Panc1 (cell line): ENCODE results near the gene GNG7. TPM values are rescaled to one million over a fixed set of nuclear protein-coding genes. Genes with fewer than 3 reads are reported as not detected.
A peak's percentile ranks its signal among the peaks of the same experiment; 100 is the strongest.

Experiments
- ATAC-seq: fragments of 200-7000 bp; cut with Tn5 transposase; 2 replicates; pipeline ENCODE4 v1.9.1; 2020; ENCODE audit warnings: mild to moderate bottlenecking, moderate library complexity
- BruUV-seq: library from RNA; stranded (reverse); fragments of 400-500 nt; replicated peaks from 2 replicates; lab custom pipeline; 2021; lab: Mats Ljungman, UMichigan
- CTCF ChIA-PET: fragments of 300-600 bp; sonication (Branson Sonifier 250); formaldehyde crosslinking; loops from one replicate; lab custom pipeline; 2022; ENCODE audit warnings: antibody characterized with exemption; lab: Charles Lee
- POLR2A ChIA-PET: fragments of 300-600 bp; sonication (Branson Sonifier 250); formaldehyde crosslinking; loops from one replicate; lab custom pipeline; 2022; ENCODE audit warnings: antibody characterized with exemption; lab: Charles Lee
- DNase-seq: peaks from one replicate; pipeline ENCODE4 v3.0.0-alpha.2; 2010; ENCODE audit warnings: low read depth, low spot score
- H3K27ac ChIP-seq: 2 replicates; pipeline ENCODE4 v1.5.1; 2011; ENCODE audit warnings: mild to moderate bottlenecking, low read length, inconsistent platforms
- H3K27me3 ChIP-seq: fragments of 200-500 bp; sonication (Bioruptor generic); 2 replicates; pipeline ENCODE4 v1.6.0; 2014; ENCODE audit warnings: low read length, inconsistent platforms; ENCODE audit not compliant: control insufficient read depth, insufficient read depth
- H3K36me3 ChIP-seq: fragments of 200-500 bp; sonication (Bioruptor generic); 2 replicates; pipeline ENCODE4 v1.5.1; 2014; ENCODE audit warnings: inconsistent platforms, mild to moderate bottlenecking, low read length, moderate library complexity; ENCODE audit not compliant: control insufficient read depth, insufficient read depth
- H3K4me1 ChIP-seq: 2 replicates; pipeline ENCODE4 v1.5.1; 2011; ENCODE audit warnings: inconsistent platforms, mild to moderate bottlenecking, low read length, moderate library complexity; ENCODE audit not compliant: control insufficient read depth, insufficient read depth
- H3K4me3 ChIP-seq, 2 experiments: 2 replicates each; pipeline ENCODE4 v1.5.1; 2011 to 2012; ENCODE audit warnings: low read depth in 2 of 2, low read length in 2 of 2, mild to moderate bottlenecking in 2 of 2, inconsistent platforms in 1 of 2, moderate library complexity in 1 of 2
- H3K9me3 ChIP-seq: fragments of 200-500 bp; sonication (Bioruptor generic); 2 replicates; pipeline ENCODE4 v1.5.1; 2014; ENCODE audit warnings: low read depth, mild to moderate bottlenecking, inconsistent platforms, low read length, moderate library complexity; ENCODE audit not compliant: control insufficient read depth, insufficient read depth
- POLR2AphosphoS5 ChIP-seq: IDR thresholded peaks from 2 replicates; pipeline ENCODE4 v1.6.1; 2012; ENCODE audit warnings: mild to moderate bottlenecking, low read depth, low read length, moderate library complexity
- SIN3A ChIP-seq: IDR thresholded peaks from 2 replicates; pipeline ENCODE4 v1.6.1; 2012; ENCODE audit warnings: low read depth, mild to moderate bottlenecking, low read length, moderate library complexity, borderline replicate concordance; ENCODE audit not compliant: insufficient read depth
- TCF7L2 ChIP-seq: IDR thresholded peaks from 2 replicates; pipeline ENCODE4 v1.6.1; 2011; ENCODE audit warnings: mild to moderate bottlenecking, low read depth, low read length, inconsistent platforms
- in situ Hi-C: cut with HindIII; loops from 2 replicates; pipeline ENCODE4 v1.10.0; 2016; ENCODE audit warnings: low sequenced_read_pairs, low pct_unique_long_range_greater_than_20kb
- intact Hi-C: fragments of 100-400 bp; cut with micrococcal nuclease; formaldehyde crosslinking; loops from one replicate; pipeline ENCODE4 v1.10.0; 2022; ENCODE audit not compliant: unreplicated experiment
- total RNA-seq: library from RNA; stranded (reverse); gene quantifications from one replicate; pipeline ENCODE4 v1.2.1, GENCODE V29; 2021; ENCODE audit not compliant: unreplicated experiment
- TF ChIP-seq, protein P1 (sequence below), 2 experiments: IDR thresholded peaks; 2 replicates each; pipeline ENCODE4 v1.6.1; 2011 to 2012; ENCODE audit warnings: low read depth in 2 of 2, control low read depth in 1 of 2, low read length in 1 of 2, mild to moderate bottlenecking in 1 of 2, moderate library complexity in 1 of 2; ENCODE audit not compliant: insufficient read depth in 1 of 2
- TF ChIP-seq, protein P2 (sequence below): fragments of 450-650 bp; IDR thresholded peaks from 2 replicates; pipeline ENCODE4 v1.5.1; 2017; ENCODE audit warnings: mild to moderate bottlenecking

The GNG7 gene
- total RNA-seq, 1 experiment from 2014 or later = 0.74 TPM

DNA sequence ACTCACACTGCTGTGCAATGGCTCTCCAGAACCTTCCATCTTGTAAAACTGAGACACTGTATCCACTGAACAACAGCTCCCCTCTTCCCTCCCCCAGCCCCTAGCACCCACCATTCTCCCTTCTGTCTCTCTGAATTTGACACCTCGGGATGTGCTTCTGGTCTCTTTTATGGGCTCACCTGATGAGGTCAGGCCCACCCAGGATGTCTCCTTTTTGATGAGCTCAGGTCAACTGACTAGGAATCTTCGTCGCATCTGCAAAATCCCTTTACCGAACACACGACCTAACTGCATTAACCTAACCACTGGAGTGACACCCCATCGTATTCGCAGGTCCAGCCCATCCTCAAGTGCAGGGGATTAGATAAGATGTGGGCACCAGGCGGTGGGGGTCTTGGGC lies 73.9 kb downstream of the GNG7 start:
- peaks cover 33% of the 10 kb centered on the region for H3K4me1 ChIP-seq
- no TSS peak for BruUV-seq
- ATAC-seq (no peak), DNase-seq (no peak)
- intact Hi-C loops (no loop called here), in situ Hi-C loops (no loop called here)
- no peaks in the 10 kb centered on the region for H3K36me3 ChIP-seq
- H3K27ac ChIP-seq = no peak overlapping the region
- TF ChIP-seq POLR2AphosphoS5 (no peak), SIN3A (no peak), TCF7L2 (no peak)
- TF ChIP-seq, protein P1, sequence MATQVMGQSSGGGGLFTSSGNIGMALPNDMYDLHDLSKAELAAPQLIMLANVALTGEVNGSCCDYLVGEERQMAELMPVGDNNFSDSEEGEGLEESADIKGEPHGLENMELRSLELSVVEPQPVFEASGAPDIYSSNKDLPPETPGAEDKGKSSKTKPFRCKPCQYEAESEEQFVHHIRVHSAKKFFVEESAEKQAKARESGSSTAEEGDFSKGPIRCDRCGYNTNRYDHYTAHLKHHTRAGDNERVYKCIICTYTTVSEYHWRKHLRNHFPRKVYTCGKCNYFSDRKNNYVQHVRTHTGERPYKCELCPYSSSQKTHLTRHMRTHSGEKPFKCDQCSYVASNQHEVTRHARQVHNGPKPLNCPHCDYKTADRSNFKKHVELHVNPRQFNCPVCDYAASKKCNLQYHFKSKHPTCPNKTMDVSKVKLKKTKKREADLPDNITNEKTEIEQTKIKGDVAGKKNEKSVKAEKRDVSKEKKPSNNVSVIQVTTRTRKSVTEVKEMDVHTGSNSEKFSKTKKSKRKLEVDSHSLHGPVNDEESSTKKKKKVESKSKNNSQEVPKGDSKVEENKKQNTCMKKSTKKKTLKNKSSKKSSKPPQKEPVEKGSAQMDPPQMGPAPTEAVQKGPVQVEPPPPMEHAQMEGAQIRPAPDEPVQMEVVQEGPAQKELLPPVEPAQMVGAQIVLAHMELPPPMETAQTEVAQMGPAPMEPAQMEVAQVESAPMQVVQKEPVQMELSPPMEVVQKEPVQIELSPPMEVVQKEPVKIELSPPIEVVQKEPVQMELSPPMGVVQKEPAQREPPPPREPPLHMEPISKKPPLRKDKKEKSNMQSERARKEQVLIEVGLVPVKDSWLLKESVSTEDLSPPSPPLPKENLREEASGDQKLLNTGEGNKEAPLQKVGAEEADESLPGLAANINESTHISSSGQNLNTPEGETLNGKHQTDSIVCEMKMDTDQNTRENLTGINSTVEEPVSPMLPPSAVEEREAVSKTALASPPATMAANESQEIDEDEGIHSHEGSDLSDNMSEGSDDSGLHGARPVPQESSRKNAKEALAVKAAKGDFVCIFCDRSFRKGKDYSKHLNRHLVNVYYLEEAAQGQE (IDR thresholded peaks at IDR 0.05; ENCODE audit: insufficient read depth in 1 of 2, low read depth in 2 of 2, low read length in 1 of 2) = no peak
- TF ChIP-seq, protein P2, sequence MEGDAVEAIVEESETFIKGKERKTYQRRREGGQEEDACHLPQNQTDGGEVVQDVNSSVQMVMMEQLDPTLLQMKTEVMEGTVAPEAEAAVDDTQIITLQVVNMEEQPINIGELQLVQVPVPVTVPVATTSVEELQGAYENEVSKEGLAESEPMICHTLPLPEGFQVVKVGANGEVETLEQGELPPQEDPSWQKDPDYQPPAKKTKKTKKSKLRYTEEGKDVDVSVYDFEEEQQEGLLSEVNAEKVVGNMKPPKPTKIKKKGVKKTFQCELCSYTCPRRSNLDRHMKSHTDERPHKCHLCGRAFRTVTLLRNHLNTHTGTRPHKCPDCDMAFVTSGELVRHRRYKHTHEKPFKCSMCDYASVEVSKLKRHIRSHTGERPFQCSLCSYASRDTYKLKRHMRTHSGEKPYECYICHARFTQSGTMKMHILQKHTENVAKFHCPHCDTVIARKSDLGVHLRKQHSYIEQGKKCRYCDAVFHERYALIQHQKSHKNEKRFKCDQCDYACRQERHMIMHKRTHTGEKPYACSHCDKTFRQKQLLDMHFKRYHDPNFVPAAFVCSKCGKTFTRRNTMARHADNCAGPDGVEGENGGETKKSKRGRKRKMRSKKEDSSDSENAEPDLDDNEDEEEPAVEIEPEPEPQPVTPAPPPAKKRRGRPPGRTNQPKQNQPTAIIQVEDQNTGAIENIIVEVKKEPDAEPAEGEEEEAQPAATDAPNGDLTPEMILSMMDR = no peak
- ChIA-PET CTCF (interaction anchor here (0.7 kb wide), 1 partner anchor 136 kb away, joined by 4 read pairs; no protein-coding TSS in a partner anchor), POLR2A (no interaction called here)
- no peak overlapping the region for H3K4me3 ChIP-seq
- H3K27me3 ChIP-seq = no peaks in the 10 kb centered on the region
- H3K9me3 ChIP-seq = peaks cover 16% of the 10 kb centered on the region; the same call in 1 of the 2 replicates

- Histone ChIP-seq H3K4me3 (no peak overlapping the region), H3K36me3 (no peaks in the 10 kb centered on the region), H3K4me1 (peaks cover 33% of the 10 kb centered on the region), H3K9me3 (peaks cover 16% of the 10 kb centered on the region; the same call in 1 of the 2 replicates), H3K27ac (peak overlapping the region; percentile 81), H3K27me3 (no peaks in the 10 kb centered on the region)
- in situ Hi-C loops (no loop called here), intact Hi-C loops (no loop called here)
- no peak for TF ChIP-seq TCF7L2
- TF ChIP-seq POLR2AphosphoS5 = no peak
- TF ChIP-seq SIN3A = no peak
- TF ChIP-seq, protein P2 = no peak
- TF ChIP-seq, protein P1 (IDR thresholded peaks at IDR 0.05; ENCODE audit: insufficient read depth in 1 of 2, low read depth in 2 of 2, low read length in 1 of 2) = no peak
- BruUV-seq = no TSS peak
- ChIA-PET CTCF (no interaction called here), POLR2A (interaction anchor here (0.5 kb wide), 1 partner anchor 46 kb away, joined by 5 read pairs; no protein-coding TSS in a partner anchor)
- no peak for ATAC-seq
- no peak for DNase-seq
Observed at GRCh38 chr19:2627855-2628254, 74.6 kb downstream of the GNG7 start.
